Body of pancreas (tissue), 4 donors: ENCODE measurements around the gene NR5A1.

Experiments used
- CTCF ChIP-seq, 7 experiments: fragments of 450-650 bp in 4 of 7; fragments of 200-600 bp in 3 of 7; sonication (generic) in 3 of 7; IDR thresholded peaks; one replicate each; pipeline ENCODE4 v1.5.1; 2016 to 2019; ENCODE audit warnings: antibody characterized with exemption in 7 of 7
- POLR2A ChIP-seq, 3 donors: fragments of 450-650 bp; IDR thresholded peaks; one replicate each; pipeline ENCODE4 v1.6.1; 2016; ENCODE audit warnings: antibody characterized with exemption in 3 of 3, mild to moderate bottlenecking in 2 of 3

- TF ChIP-seq POLR2A (IDR thresholded peaks at IDR 0.05) (no peak), CTCF (IDR thresholded peaks at IDR 0.05) (no peak)
Observed at GRCh38 chr9:124514874-124515273, 7.7 kb upstream of the NR5A1 start.
